ENCODE results near the gene LASP1.

The LASP1 gene

DNA sequence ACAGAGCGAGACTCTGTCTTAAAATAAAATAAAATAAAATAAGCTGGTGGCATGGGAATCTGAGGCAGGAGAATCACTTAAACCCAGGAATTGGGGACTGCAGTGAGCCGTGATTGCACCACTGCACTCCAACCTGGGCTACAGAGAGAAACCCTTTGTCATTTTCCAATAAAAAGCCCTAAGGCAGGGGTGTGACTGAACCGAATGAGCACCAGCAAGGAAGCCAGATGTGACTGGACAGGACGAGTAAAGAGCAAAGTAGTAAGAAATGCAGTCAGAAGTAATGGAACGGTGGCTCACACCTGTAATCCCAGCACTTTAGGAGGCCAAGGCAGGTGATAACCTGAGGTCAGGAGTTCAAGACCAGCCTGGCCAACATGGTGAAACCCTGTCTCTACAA is 12.6 kb upstream of the LASP1 start:
- Histone ChIP-seq H3K9me3 (no peaks in the 10 kb centered on the region), H3K4me3 (no peak overlapping the region), H3K4me1 (peaks cover 0 to 11% (median 7%) of the 10 kb centered on the region in 4 donors), H3K27me3 (no peaks in the 10 kb centered on the region), H3K36me3 (peaks cover 2 to 5% (median 4%) of the 10 kb centered on the region in 3 donors), H3K27ac (no peak overlapping the region)
- no peak for TF ChIP-seq CTCF (IDR thresholded peaks at IDR 0.05)
- no peak for DNase-seq
- intact Hi-C loops (cut with DNase I; ENCODE audit: low total_unique reads): no loop called here

DNA sequence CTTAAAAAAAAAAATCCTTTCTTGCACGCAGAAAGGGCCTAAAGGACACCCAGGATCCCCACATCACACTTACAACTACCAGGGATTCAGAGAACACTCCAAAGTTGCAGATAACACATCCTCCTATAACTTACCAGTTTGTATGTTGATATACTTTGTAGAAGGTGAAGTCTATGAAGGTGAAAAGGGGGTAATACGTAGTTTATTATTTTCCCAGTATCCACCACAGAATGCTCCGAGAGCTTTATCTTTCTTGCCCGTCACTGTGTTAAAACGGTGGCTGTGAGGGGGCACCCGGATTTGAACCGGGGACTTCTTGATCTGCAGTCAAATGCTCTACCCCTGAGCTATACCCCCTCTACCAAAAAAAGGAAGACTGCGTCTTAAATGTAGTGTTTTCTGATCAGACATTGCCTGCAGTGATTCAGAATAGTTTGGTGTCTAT is 8.4 kb upstream of the LASP1 start:
- Histone ChIP-seq H3K27ac (no peak overlapping the region), H3K4me3 (no peak overlapping the region), H3K9me3 (no peaks in the 10 kb centered on the region), H3K4me1 (no peaks in the 10 kb centered on the region), H3K36me3 (no peaks in the 10 kb centered on the region), H3K27me3 (no peaks in the 10 kb centered on the region)
- TF ChIP-seq CTCF (IDR thresholded peaks at IDR 0.05): no peak
- intact Hi-C loops (cut with DNase I; ENCODE audit: low total_unique reads): no loop called here
- no peak for DNase-seq

DNA sequence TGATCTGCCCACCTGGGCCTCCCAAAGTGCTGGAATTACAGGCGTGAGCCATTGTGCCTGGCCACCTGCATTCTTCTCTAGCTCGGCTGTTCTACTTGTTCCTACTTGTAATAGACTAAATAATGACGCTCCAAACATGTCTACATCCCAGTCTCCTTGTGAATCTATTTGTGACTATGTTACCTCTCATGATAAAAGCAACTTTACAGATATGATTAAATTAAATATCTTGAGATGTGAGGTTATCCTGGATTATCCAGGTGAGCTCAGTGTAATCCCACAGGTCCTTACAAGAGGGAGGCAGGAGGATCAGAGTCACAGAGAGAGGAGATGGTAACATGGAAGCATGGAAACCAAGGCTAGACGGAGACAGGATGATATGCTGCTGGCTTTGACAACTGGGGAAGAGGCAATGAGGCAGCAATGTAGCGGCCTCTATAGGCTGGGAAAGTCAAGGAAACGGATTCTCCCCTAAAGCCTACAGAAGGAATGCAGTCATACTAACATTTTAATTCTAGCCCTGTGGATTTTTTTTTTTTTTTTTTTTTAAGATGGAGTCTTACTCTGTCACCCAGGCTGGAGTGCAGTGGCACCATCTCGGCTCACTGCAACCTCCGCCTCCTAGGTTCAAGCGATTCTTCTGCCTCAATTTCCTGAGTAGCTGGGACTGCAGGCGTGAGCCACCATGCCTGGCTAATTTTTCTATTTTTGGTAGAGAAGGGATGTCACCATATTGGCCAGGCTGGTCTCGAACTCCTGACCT is 5.0 kb upstream of the LASP1 start:
- H3K27ac ChIP-seq: no peak overlapping the region
- H3K27me3 ChIP-seq: no peaks in the 10 kb centered on the region
- intact Hi-C loops (cut with DNase I; ENCODE audit: low total_unique reads): no loop called here
- no peaks in the 10 kb centered on the region for H3K36me3 ChIP-seq
- TF ChIP-seq CTCF (IDR thresholded peaks at IDR 0.05): no peak
- no peak for DNase-seq
- no peaks in the 10 kb centered on the region for H3K9me3 ChIP-seq
- H3K4me1 ChIP-seq: peaks cover 0 to 21% (median 4%) of the 10 kb centered on the region in 4 donors
- H3K4me3 ChIP-seq: no peak overlapping the region

- H3K27me3 ChIP-seq: no peaks in the 10 kb centered on the region
- peak; percentile 33 to 39 for TF ChIP-seq CTCF (IDR thresholded peaks at IDR 0.05)
- H3K4me3 ChIP-seq: peak overlapping the region; percentile 77 to 96
- intact Hi-C loops (cut with DNase I; ENCODE audit: low total_unique reads): no loop called here
- H3K27ac ChIP-seq: peak overlapping the region; percentile 92 to 98
- peak; percentile 65 to 80 for DNase-seq
- H3K4me1 ChIP-seq: peaks cover 0 to 32% (median 16%) of the 10 kb centered on the region in 4 donors
- no peaks in the 10 kb centered on the region for H3K9me3 ChIP-seq
- H3K36me3 ChIP-seq: no peaks in the 10 kb centered on the region
Observed at GRCh38 chr17:38867179-38867967, 2.5 kb upstream of the LASP1 start.

DNA sequence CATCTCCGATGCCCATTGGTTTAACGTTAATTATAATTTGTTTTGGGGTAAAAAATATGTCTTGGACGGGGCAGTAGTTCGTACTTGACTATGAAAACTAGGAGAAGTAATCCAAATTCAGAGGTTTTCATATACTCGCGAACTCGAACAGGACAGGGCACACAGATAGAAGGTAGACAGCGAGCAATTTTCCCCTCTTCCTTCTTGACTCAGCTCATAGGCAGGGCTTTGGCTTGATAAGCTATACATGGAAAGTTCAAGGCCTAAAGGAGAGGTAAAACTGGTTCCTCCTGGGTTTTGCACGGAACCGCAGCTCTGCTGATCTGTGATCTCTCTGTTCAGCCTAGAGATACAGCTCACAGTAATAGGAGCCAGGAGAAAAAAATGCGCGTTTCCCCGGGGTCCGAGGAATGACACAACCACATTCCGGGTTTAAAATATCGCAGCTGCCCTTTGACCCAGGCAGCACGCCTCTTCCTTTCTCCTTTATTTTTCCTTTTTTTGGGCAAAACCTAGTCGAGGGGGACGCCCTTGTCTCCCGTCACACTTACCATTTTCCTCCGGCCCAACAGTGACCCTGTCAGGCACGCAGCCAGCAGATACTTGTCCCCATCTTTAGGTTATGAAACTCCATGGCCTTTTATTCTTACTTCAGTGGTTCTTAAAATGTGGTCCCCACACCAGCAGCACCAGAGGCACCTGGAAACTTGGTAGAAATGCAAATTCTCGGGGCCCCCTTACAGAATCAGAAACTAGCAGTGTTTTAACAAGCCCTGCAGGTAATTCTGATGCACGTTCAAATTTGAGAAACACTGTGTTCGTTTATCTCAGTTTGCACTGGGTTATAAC is 1.7 kb upstream of the LASP1 start:
- no peaks in the 10 kb centered on the region for H3K9me3 ChIP-seq
- H3K27me3 ChIP-seq: no peaks in the 10 kb centered on the region
- H3K4me3 ChIP-seq: peak overlapping the region; percentile 77 to 96
- peaks cover 0 to 40% (median 24%) of the 10 kb centered on the region in 4 donors for H3K4me1 ChIP-seq
- no peak for TF ChIP-seq CTCF (IDR thresholded peaks at IDR 0.05)
- no peaks in the 10 kb centered on the region for H3K36me3 ChIP-seq
- DNase-seq: peak; percentile 75 to 88
- H3K27ac ChIP-seq: peak overlapping the region; percentile 92 to 98
- intact Hi-C loops (cut with DNase I; ENCODE audit: low total_unique reads): no loop called here
